H1 (cell line): ENCODE results near the gene AHI1. TPM values are rescaled to one million over a fixed set of nuclear protein-coding genes. Genes with fewer than 3 reads are reported as not detected.

Experiments
- E2F6 ChIP-seq: IDR thresholded peaks from 2 replicates; pipeline ENCODE4 v1.6.1; 2012; ENCODE audit warnings: inconsistent platforms
- KDM4A ChIP-seq: IDR thresholded peaks from one replicate; pipeline ENCODE4 v1.7.1; 2012; ENCODE audit warnings: low read depth, mild to moderate bottlenecking, moderate library complexity, low read length, inconsistent platforms; ENCODE audit not compliant: severe bottlenecking
- TCF12 ChIP-seq: IDR thresholded peaks from 2 replicates; pipeline ENCODE4 v1.6.1; 2011; ENCODE audit warnings: low read depth, mild to moderate bottlenecking, low read length
- polyA plus RNA-seq, 7 experiments: library from polyadenylated mRNA; depleted of rRNA in 3 of 7; stranded (reverse) in 5 of 7; unstranded in 2 of 7; fragments of >200 nt in 5 of 7; fragments of 200-250 nt in 2 of 7; gene quantifications; 1 replicate in 5 of 7; 2 replicates in 1 of 7; 4 replicates in 1 of 7; pipeline versions ENCODE4 v1.2.1 to v1.2.3, GENCODE V29; 2011 to 2013; ENCODE audit warnings: missing spikeins in 2 of 7, mixed read lengths in 2 of 7
- total RNA-seq: library from RNA; stranded (reverse); fragmentation: NEBNext Ultra II Directional; extraction: Animal tissue kit (Norgen Biotek cat#: 25700); gene quantifications from 2 replicates; pipeline ENCODE4 v1.2.1, GENCODE V29; 2021

Gene AHI1
- total and polyA plus RNA-seq, 2 of the 8 experiments (the other 6 are each of a cell fraction or from before 2014, with no cell fraction given), result 4.2 to 19.6 TPM

DNA sequence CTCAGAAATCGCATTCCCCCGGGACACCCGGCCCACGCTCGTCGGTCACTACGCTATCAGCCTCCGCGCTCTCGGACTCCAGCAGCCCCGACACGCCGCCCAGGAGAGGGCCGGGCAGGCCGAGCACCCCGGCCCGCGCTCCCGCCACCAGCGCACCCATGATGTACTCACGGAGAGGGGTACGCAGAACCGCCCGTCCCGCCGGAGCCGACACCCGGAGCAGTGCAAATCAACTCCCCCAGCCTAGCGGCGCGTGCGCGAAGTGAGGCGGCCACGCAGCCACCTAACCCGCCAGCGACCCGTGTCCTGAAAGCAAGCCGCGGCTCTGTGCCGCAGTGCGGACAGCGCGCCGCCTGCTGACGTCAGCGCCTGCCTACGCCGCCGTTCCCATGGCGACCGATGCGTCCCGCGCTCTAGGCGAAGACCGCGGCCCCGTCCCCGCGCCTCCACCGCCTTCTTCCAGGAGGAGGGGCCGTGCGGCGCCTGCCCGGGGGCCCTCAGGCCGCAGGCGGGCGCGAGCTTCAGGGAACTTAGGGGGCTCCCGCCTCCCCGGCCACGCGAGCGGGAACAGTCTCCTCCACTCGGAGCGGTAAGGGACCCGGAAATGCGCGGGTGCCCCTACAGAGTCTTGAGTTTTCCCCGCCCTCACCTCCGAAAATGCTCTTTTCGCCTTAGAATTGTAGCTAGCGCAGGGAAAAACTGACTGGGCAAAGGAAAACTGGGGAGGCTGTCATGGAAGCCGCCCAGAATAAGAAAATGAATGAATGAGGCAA is at the start of gene AHI1 (continued):
- TF ChIP-seq E2F6 (peak; percentile 79), KDM4A (peak; percentile 97), TCF12 (no peak)
